ENCODE results near the gene TMEM108.

GRCh38 chr3:133115176-133115575 is 77.0 kb downstream of the TMEM108 start:
- no peak for TF ChIP-seq CTCF (IDR thresholded peaks at IDR 0.05; ENCODE audit: borderline replicate concordance, extremely low read depth, low read length, poor library complexity, severe bottlenecking)
- no peak for TF ChIP-seq EZH2 (IDR thresholded peaks at IDR 0.05; ENCODE audit: borderline replicate concordance, low read depth, low read length, severe bottlenecking)

All from DND-41 (cell line).